Inflammatory macrophage treated with lipopolysaccharide for 4 hours (primary cell): ENCODE measurements around the gene C16orf89.
"Not testable (repeated sequence)": the region's sequence is repeated elsewhere in the genome, so short reads cannot be mapped to it uniquely, and the experiment has no call there.

Experiments
- DNase-seq: peaks from one replicate; pipeline ENCODE4 v3.0.0-alpha.2; 2020

Gene C16orf89

DNA sequence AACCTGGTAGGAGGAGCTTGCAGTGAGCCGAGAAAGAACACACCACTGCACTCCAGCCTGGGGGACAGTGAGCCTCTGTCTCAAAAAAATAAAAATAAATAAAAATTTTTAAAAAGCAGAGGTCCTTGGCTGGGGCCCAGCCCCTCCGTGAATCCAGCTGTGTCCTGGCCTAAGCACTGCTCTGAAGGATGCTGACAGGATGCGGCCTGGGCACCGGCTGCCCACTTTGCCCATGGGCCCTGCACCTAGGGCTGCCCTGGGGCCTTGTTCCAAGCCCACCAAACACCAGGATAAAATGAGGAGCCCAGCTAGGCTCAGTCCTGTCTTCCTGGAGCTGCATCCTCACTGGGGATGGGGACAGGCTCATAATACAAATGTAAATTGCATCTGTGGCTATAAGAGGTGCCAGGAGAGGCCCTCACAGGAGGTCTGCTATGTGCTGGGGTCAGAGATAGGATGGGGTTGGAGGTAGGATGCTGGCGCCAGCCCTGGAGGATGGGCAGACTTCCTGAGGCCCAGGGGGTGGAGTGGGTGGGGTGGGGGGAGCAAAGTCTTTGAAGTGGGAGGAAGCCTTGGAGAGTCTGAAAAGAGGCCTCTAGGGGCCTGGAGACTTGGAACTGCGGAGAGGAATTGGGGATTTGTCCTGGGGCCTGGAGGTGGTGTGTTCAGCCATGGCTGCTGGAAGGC is 6.2 kb downstream of the C16orf89 start:
- no peak for DNase-seq

DNA sequence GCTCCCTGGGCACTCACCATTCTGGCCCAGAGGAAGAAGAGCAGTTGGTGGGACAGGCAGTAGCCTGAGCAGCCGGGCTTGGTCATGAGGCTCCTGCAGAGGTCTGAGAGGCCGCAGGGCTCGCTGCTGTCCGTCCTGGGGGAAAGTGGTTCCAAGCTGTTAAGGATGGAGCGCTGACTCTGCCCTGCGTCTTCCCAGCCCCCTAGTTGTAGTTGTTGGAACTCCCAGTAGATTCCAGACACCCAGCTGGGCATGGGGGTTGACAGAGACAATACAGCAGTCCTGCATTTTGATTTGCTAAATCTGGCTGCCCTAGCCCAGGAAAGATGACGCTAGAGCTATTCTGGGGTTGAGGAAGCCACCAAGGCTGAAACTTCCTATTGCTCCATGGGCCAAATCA is 7.3 kb downstream of the C16orf89 start:
- DNase-seq = peak; percentile 2

DNA sequence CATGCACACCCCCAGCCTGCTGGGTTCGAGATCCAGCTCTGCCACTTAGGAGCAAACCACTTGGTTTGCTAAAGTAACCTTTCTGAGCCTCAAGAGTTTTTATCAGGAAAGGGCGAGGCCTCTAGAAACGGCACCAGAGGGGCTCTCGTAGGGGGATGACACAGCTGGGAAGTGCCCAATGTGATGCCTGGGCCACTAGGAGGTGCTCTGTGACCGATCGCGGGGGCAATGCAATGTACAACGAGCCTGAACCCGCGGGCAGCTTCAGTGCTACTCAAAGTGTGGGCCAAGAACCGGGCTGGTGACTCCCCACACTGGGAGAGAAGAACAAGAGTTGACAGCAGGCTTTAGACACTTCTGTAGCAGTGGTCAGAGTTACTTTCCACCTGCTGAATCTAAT is 9.4 kb downstream of the C16orf89 start:
- peak; percentile 49 for DNase-seq

DNA sequence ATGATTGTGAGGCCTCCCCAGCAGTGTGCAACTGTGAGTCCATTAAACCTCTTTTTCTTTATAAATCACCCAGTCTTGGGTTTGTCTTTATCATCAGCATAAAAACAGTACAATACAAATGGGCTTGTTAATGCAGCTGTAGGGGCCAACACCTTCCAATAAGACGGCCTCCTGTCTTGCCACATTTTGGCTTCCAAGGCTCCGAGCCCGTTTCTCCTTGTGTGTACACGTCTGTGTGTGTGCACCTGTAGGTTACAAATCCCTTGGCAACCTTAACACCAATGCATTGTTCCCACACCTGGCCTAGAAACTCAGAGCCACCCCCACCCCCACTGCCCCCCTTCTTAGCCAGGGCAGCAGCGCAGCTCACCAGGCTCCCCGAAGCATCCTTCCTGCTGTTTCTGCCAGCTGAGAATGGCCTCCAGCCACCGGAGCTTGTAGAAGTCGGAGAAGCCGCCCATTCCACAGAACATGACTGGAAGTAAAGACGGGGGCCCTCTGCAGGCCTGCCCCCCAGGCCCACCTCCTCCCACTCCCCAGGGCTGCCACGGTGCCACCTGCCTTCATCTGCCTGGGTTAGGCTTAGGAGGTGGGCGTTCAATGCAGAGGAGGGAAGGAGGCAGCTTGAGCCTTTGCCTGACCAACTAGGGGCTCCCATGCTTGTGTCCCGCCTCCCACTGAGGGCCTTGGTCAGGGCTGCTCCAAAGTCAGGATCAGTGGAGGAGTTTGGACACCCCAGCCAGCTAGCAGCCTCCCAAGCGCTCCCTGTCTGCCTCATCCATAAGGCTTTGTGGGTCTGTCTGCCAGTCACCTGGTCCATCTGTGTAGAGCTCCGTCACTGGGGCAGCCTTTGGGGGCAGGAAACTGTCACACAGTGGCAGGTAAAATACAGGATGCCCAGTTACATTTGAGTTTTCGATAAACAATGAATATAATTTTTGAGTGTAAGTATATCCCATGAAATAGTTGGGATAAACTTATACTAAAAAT is 10.6 kb downstream of the C16orf89 start:
- no peak for DNase-seq

DNA sequence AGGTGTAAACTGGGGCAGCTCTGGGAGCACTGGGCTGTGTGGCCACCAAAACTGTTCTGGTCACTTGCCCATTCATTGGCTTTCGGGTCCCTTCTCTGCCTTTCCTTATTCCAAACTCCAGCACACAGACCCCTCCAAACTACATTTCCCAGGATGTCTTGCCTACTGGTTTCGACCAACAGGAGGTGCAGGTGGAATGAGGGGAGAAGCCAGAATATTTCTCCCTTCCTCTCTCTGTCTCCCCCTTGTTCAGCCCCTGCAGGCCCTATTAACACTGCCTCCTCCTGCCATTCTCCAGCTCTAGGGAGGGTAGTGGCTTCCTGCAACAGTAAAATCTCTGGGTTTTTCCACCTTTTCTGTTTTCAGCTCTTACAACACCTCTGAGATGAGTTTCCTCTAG is 18.8 kb downstream of the C16orf89 start:
- no peak for DNase-seq

DNA sequence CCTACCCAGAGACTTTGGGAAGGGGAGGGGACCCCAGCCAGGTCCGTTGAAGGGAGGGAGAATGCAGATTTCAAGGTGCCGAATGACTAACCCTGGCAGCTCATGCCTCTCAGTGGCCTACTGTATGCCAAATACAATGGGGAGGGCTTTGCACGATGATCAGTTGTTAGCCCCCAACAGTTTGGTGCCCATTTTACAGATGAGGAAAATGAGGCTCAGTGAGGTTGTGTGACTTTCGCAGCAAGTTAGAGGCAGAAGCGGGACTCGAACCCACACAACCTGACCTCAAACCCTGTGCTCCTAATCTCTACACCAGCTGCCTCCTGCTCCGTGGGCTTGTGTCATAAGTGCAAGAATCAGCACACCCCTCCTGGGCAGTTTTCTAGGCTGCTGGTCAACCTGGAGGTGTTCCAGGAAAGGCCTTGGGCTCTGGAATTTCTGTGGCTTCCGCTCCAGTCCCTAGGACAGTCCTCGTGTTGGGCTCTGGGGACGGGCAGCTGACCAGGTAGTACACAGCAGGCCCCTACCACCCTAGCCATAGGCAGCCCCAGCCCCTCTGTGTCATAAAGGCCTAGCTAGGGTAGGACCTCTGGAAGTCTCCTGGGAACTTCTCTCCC is 20.1 kb downstream of the C16orf89 start:
- DNase-seq = no peak

DNA sequence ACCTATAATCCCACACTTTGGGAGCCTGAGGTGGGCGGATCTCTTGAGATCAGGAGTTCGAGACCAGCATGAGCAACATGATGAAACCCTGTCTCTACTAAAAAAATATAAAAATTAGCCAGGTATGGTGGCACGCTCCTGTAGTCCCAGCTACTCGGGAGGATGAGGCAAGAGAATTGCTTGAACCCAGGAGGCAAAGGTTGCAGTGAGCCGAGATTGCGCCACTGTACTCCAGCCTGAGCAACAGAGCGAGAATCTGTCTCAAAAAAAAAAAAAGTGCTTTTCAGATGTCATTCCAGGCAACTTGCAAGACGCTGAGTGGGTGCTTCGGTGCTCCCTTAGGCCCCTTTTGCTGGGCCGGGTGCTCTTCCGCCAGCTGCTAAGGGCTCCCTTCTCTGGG is 21.2 kb downstream of the C16orf89 start:
- not testable (repeated sequence) for DNase-seq

DNA sequence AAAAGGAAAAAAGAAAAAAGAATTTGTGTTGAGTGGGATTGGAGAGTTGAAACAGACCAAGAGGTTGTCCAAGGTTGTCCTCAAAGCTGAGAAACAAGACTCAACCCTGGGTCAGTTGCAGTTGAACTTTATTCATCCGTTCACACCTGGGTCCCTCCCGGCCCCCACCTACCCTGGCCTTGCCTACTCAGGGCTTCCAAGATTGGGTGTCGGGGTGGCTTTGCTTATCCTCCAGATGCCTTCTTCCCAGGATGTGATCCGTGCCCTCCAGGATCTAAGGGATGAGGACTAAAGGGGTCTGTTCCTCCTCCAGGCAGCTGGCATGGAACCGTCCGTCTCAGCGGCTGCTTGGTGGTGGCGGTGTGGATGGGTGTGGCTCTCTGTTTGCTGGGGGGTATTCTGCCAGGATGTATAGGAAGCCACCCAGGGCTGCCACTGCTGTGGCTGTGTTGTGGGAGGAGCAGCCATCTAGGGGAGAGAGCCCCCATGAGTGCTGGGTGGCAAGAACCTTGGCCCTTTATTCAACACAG is 21.7 kb downstream of the C16orf89 start:
- DNase-seq = no peak

DNA sequence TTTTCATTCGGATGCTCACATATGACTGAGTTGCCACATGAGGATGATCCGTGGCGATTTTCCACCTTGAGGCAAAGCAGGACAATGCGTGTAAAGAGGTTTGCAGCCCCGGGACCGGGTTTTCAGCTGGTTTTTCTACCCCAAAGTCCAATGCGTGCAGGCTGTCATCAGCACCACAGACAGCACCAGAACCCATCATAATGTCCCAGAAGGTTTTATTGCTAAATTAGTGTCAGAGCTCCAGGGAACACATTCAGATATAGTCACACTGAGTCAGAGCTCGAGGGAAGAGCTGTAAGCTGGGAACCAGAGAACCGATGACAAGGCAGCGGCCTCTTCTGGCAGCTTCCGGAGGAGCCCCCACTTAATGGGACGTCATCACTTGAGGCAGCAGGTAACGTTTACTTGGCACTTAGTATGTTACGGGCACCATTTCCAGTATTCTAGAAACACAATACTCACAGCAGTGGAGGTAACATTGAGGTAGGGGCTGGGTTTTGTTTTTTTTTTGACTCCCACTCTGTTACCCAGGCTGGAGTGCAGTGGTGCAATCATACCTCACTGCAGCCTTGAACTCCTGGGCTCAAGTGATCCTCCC is 23.1 kb downstream of the C16orf89 start:
- no peak for DNase-seq

DNA sequence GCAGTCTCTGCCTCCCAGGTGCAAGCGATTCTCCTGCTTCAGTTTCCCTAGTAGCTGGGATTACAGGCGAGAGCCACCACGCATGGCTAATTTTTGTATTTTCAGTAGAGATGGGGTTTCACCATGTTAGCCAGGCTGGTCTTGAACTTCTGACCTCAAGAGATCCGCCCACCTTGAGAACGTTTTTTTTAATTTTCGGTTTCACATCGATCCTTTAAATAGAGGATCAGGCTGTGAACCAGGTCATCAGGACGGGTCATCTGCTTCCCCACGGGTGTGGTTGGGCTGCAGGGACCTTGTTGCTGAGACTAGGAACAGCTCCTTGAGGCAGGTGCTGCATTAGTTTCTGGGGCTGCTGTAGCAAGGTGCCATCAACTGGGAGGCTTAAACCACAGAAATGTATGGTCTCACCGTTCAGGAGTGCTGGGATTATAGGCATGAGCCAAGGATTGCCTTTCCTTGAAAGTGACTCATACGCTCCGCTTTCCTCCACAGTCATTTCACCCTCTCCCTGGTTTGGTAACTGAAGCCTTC is 24.1 kb downstream of the C16orf89 start:
- no peak for DNase-seq

DNA sequence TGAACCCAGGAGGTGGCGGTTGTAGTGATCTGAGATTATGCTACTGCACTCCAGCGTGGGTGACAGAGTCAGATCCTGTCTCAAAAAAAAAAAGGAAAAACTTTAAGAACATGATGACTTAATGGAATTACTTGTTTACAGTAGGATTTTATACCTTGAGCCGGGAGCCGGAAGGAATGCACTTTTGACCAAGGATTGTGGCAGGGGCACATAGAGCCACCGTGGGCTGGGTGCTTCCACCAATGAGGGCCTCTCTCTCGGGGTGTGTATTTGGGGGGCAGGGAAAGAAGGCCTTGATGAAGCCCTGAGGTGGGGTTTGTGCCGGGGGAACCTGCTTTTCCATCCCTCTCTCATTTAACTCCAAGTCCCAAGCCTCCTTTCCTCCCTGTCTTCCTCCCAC is 25.3 kb downstream of the C16orf89 start:
- DNase-seq = no peak

DNA sequence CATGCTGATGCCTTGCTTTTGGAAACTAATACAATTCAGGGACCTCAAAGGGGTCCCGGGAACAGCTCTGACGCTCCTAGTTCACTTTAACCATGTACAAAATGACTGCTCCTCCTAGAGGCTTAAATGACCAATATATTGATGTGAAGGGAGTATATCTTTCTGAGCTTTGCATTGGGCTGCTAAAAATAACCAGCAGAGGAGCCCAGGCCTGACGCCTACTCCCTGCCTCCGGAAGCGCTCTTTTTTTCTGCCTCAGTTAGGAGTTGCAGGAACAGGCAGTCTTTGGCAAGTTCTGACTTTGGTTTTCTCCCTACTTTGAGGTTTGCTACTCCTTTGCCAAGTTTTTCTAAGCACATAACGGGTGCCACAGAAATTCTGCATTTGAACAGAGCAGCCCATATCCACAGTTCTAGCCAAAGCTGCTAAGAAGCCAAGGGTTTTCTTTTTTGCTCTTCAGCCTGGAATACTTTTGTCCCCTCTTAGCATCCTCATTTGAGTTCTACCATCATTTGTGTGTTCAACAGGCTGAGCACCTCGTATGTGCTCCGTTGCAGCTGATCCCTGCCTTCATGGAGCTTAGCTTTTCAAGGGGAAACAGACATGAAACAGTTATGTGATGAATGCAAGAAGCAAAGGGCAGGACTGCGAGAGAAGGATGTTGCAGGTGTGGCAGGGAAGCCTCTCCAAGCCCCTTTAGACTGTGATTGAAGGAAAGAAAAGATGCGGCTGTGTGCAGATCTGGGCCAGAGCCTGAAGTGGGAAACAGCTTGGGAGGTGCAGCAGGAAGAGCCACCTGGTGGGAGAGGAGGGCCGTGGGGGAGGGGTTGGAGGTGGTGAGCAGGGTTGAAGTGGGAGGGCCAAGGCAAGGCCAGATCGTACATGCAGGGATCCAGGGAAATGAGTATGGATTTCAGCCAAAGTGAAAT is 29.3 kb downstream of the C16orf89 start:
- DNase-seq = no peak

DNA sequence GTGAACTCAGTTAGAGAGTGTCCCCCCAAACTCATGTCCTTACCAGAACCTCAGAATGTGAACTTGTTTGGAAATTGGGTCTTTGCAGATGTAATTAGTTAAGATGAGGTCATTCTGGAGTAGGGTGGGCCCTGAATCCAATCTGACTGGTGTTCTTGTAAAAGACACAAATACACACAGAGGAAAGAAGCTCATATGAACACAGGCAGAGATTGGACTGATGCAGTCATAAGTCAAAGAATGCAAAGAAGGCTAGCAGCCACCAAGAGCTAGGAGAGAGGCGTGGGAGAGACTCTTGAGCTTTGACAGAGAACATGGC is 29.9 kb downstream of the C16orf89 start:
- no peak for DNase-seq

DNA sequence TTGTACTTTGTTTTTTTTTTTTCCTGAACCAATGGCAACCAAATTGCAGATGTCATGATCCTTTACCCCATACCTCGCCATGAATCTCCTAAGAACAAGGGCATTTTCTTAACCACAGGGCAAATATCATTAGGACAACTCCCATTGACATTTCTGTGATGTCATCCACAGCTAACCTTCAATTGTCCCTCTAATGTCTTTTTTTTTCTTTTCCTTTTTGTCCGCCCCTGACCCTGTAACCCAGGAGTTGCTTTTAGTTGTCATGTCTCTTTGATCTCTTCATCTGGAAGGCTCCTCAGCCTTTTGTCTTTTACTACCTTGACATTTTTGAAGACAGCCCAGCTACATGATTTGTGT is 31.6 kb downstream of the C16orf89 start:
- no peak for DNase-seq

DNA sequence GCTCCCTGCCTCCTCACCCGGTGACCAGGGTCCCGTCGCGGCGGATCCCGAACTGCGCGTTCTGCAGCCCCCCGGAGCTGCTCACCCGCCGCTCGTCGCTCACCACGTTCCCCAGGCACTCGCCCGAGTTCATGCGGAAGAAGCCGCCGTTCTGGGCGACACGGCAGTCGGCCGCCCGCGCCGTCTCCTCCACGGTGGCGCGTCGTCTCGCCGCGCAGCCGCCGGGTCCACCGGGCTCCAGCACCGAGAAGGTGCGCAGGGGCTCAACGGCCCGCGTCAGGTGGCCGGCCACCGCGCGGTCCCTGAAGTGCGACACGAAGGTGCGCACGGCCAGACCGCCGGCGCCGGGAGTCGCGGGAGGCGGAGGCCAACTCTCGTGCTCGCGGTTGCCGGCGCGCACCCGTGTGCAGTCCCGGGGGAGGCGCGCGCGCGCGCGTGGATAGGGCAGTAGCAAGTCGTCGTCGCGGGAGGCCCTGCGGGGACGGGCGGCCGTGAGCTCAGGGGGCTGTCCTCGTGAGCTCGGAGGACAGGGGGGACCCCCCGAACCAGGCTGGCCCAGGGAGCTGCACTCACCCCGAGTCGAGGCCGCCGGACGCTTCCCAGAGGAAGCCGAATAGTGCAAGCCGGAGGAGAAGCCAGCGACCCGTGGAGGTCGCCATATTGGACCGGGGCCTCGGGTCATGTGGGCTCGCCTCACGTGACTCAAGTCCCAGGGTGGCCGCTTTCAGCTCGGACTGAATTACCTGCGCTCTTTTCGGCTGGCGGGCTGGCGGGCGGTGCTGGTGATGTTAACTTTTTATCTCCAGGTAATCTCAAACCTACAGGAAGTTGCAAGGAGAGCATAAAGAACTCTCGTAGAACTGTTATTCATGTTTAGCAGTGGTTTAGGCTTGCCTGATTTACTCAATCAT is 32.2 kb downstream of the C16orf89 start, which contains the start of gene NAGPA:
NAGPA (minus strand) TSS at position 680 of the 911 bp plus-strand sequence; CDS start at position 659, 21 bp downstream.
- DNase-seq = peak; percentile 78

DNA sequence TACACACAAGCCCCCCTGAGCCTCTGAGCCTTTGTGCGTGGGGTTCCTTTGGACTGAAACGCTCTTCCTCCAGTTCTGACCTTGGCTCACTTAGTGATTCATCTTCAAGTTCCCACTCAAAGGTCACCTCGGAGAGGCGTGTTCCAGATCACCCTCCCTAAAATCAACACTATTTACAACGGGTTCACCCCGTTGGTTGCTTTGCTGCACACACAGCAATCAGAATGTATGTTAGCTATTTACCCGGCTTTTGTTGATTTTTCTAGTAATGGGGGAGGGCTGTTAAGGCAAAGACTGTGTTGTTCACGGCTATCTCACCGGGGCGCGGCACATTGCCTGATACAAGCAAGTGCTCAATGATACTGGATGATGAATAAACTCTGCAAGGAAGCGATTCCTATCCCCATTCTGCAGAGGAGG is 33.0 kb downstream of the C16orf89 start:
- DNase-seq = peak; percentile 29

DNA sequence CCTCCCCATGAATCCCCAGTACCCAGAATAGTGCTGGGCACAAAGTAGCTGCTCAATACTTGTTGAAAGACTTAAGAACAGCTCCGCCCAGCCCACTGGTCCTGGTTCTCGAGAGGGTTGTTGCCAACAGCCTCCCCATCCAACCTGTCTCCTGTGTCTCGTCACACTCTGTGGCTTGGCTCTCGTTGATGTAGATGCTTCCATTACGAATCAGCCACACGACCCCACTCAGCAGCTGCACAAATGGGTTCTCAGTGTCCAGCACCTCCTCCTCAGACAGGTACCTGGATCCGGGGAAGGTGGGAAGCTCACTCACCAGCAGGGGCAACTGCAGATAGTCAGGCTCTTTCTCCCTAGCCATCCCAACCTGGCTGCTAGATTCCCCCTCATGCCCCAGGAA is 34.2 kb downstream of the C16orf89 start:
- no peak for DNase-seq

DNA sequence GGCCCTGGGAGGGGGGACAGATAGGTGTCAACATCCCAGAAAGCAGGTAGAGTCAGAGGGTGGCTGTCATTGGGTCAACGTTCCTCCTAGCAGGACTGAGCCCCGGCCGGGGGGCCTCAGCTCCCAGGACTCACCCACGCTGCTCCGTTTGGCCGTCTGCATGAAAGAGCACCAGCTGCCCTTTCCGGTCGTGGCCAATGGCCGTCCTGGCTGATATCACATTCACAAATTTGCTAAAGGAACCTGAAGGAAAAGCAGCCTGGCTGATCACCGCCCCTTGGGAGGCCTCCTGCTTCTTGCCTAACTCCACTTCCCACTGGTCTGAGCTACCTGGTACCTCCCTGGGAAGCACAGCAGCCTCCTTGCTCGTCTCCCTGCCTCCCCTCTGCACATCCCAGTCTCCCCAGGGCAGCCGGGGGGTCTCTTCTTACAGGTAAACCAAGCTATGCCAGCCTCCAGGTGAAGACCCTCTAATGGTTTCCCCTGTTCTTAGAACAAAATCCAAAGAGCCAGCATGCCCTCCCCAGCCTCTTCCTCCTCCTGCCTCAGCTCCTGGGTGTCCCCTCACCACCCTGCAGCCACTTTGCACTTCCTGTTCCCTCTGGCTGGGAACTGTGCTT is 35.4 kb downstream of the C16orf89 start:
- DNase-seq = no peak

DNA sequence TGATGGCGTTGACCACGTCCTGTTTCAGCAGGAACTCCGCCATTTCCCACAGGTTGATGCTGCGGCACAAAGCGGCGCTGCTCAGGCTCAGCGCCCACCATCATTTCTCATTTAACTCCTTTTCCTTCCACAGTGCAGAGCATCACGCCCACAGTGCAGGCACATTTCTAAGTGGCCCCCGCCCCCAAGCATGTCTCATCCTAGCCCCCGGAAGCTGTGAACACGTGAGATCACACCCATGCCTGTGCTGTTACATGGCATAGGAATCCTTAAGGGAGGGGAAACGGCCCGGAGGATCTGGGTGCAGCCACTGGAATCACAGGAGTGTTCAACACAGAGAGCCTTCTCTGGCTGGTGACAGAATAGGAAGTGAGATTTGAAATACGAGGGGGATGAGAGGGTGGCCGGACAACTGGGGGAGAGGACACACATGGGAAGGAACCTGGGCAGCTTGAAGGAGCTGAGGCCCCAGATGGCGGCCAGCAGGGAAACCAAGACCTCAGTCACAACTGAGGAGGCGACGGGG is 36.7 kb downstream of the C16orf89 start:
- DNase-seq = no peak
